IMR-90 (cell line): Measurements from ENCODE around the gene REEP2.

Source experiments
- BHLHE40 ChIP-seq: fragments of 150-350 bp; IDR thresholded peaks from 2 replicates; pipeline ENCODE4 v1.6.1; 2016; ENCODE audit warnings: mild to moderate bottlenecking, low read depth, low read length
- ELK1 ChIP-seq: fragments of 150-350 bp; IDR thresholded peaks from 2 replicates; pipeline ENCODE4 v1.6.1; 2016; ENCODE audit warnings: low read depth, mild to moderate bottlenecking, low read length, moderate library complexity, borderline replicate concordance
- FOS ChIP-seq: fragments of 150-350 bp; IDR thresholded peaks from 2 replicates; pipeline ENCODE4 v1.6.1; 2016; ENCODE audit warnings: low read depth, low read length
- POLR2A ChIP-seq: IDR thresholded peaks from 2 replicates; pipeline ENCODE4 v1.6.1; 2012; ENCODE audit warnings: mild to moderate bottlenecking, low read depth, low read length
- RAD21 ChIP-seq: IDR thresholded peaks from 2 replicates; pipeline ENCODE4 v1.6.1; 2012; ENCODE audit warnings: low read length, improper control_type of control experiment
- RFX5 ChIP-seq: IDR thresholded peaks from 2 replicates; pipeline ENCODE4 v1.8.0; 2012; ENCODE audit warnings: low read depth, mild to moderate bottlenecking, low read length, moderate library complexity
- TF ChIP-seq, protein P1 (sequence below): conservative IDR thresholded peaks from 2 replicates; pipeline ENCODE4 v1.5.1; 2012; ENCODE audit warnings: mild to moderate bottlenecking, low read depth, low read length, improper control_type of control experiment
- TF ChIP-seq, protein P2 (sequence below): fragments of 150-350 bp; IDR thresholded peaks from 2 replicates; pipeline ENCODE4 v1.6.1; 2017; ENCODE audit warnings: mild to moderate bottlenecking, antibody characterized with exemption, low read length, low read depth

- TF ChIP-seq, protein P1, sequence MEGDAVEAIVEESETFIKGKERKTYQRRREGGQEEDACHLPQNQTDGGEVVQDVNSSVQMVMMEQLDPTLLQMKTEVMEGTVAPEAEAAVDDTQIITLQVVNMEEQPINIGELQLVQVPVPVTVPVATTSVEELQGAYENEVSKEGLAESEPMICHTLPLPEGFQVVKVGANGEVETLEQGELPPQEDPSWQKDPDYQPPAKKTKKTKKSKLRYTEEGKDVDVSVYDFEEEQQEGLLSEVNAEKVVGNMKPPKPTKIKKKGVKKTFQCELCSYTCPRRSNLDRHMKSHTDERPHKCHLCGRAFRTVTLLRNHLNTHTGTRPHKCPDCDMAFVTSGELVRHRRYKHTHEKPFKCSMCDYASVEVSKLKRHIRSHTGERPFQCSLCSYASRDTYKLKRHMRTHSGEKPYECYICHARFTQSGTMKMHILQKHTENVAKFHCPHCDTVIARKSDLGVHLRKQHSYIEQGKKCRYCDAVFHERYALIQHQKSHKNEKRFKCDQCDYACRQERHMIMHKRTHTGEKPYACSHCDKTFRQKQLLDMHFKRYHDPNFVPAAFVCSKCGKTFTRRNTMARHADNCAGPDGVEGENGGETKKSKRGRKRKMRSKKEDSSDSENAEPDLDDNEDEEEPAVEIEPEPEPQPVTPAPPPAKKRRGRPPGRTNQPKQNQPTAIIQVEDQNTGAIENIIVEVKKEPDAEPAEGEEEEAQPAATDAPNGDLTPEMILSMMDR = no peak
- TF ChIP-seq ELK1 (0 out of 2 replicates have a peak, but pooled peaks have one; percentile 29), POLR2A (no peak), BHLHE40 (peak; percentile 90), RAD21 (no peak), FOS (no peak), RFX5 (no peak)
- TF ChIP-seq, protein P2, sequence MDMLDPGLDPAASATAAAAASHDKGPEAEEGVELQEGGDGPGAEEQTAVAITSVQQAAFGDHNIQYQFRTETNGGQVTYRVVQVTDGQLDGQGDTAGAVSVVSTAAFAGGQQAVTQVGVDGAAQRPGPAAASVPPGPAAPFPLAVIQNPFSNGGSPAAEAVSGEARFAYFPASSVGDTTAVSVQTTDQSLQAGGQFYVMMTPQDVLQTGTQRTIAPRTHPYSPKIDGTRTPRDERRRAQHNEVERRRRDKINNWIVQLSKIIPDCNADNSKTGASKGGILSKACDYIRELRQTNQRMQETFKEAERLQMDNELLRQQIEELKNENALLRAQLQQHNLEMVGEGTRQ = peak; percentile 82
Measured at GRCh38 chr5:138469540-138470321, 30.9 kb downstream of the REEP2 start.
